C4-2B (cell line): ENCODE measurements around the gene APBB1IP.

ENCODE experiments used
- CTCF ChIP-seq: fragments of 450-650 bp; conservative IDR thresholded peaks from 2 replicates; pipeline ENCODE4 v1.5.1; 2017; ENCODE audit warnings: mild to moderate bottlenecking
- ZFX ChIP-seq: fragments of 450-650 bp; IDR thresholded peaks from 2 replicates; pipeline ENCODE4 v1.6.1; 2017

GRCh38 chr10:26507441-26507840 lies 69.3 kb downstream of the APBB1IP start:
- no peak for TF ChIP-seq CTCF
- no peak for TF ChIP-seq ZFX
